NCI-H460 (cell line): ENCODE data around the gene CACNA1C. TPM values are rescaled to one million over a fixed set of nuclear protein-coding genes. Genes with fewer than 3 reads are reported as not detected.

Experiments
- DNase-seq: peaks from one replicate; pipeline ENCODE4 v3.0.0-alpha.2; 2016; ENCODE audit warnings: low read depth; ENCODE audit errors: extremely low read depth
- total RNA-seq: library from RNA; depleted of rRNA; stranded (reverse); fragments of >200 nt; shearing (Covaris generic); gene quantifications from 2 replicates; pipeline ENCODE4 v1.2.3, GENCODE V29; 2014

The CACNA1C gene
- total RNA-seq, 1 experiment from 2014 or later = 0.37 TPM

GRCh38 chr12:2347844-2348481 is 295.2 kb downstream of the CACNA1C start:
- DNase-seq = no peak

- DNase-seq = no peak
Observed at GRCh38 chr12:2348482-2348852, 295.7 kb downstream of the CACNA1C start.

GRCh38 chr12:2351161-2351560 is 298.4 kb downstream of the CACNA1C start:
- no peak for DNase-seq

GRCh38 chr12:2352203-2352602 is 299.4 kb downstream of the CACNA1C start:
- DNase-seq = no peak

GRCh38 chr12:2353281-2353680 is 300.5 kb downstream of the CACNA1C start:
- DNase-seq = no peak

GRCh38 chr12:2353691-2354090 is 300.9 kb downstream of the CACNA1C start:
- no peak for DNase-seq

- DNase-seq = no peak
Observed at GRCh38 chr12:2354151-2354991, 301.6 kb downstream of the CACNA1C start.

- no peak for DNase-seq
Observed at GRCh38 chr12:2355198-2355597, 302.4 kb downstream of the CACNA1C start.

- no peak for DNase-seq
Observed at GRCh38 chr12:2355604-2356003, 302.8 kb downstream of the CACNA1C start.

- DNase-seq = no peak
Observed at GRCh38 chr12:2356601-2357125, 303.9 kb downstream of the CACNA1C start.

- DNase-seq = no peak
Observed at GRCh38 chr12:2358986-2359658, 306.3 kb downstream of the CACNA1C start.

- no peak for DNase-seq
Observed at GRCh38 chr12:2359725-2360629, 307.2 kb downstream of the CACNA1C start.

- DNase-seq = no peak
Observed at GRCh38 chr12:2360630-2361170, 307.9 kb downstream of the CACNA1C start.

GRCh38 chr12:2363836-2364609 is 311.2 kb downstream of the CACNA1C start:
- DNase-seq = no peak

- no peak for DNase-seq
Observed at GRCh38 chr12:2364631-2365051, 311.9 kb downstream of the CACNA1C start.

- DNase-seq = no peak
Observed at GRCh38 chr12:2366711-2367110, 313.9 kb downstream of the CACNA1C start.

- no peak for DNase-seq
Observed at GRCh38 chr12:2372178-2372577, 319.4 kb downstream of the CACNA1C start.

- no peak for DNase-seq
Observed at GRCh38 chr12:2372735-2373134, 319.9 kb downstream of the CACNA1C start.

GRCh38 chr12:2373307-2373706 is 320.5 kb downstream of the CACNA1C start:
- DNase-seq = no peak
